H1 (cell line): Measurements from ENCODE around the gene DAAM1. TPM values are rescaled to one million over a fixed set of nuclear protein-coding genes. Genes with fewer than 3 reads are reported as not detected.

ENCODE experiments used
- CTCF ChIA-PET: fragments of 300-600 bp; sonication (Branson Sonifier 250); formaldehyde crosslinking; loops from one replicate; lab custom pipeline; 2021; ENCODE audit not compliant: partially characterized antibody; lab: Charles Lee
- POLR2A ChIA-PET: fragments of 300-600 bp; sonication (Branson Sonifier 250); formaldehyde crosslinking; loops from one replicate; lab custom pipeline; 2021; ENCODE audit warnings: inconsistent platforms; ENCODE audit not compliant: partially characterized antibody; lab: Charles Lee
- DNase-seq, 2 experiments: peaks; one replicate each; pipeline versions ENCODE4 v3.0.0 to v3.0.0-alpha.2; 2010 to 2022; ENCODE audit warnings: low spot score in 2 of 2, low read depth in 1 of 2, mixed read lengths in 1 of 2
- FAIRE-seq: peaks from 2 replicates; lab custom pipeline; 2011; peaks lifted over from hg19 to GRCh38; lab: Jason Lieb, UNC
- H2AFZ ChIP-seq: 2 replicates; pipeline ENCODE4 v1.8.1; 2012; ENCODE audit warnings: low read length, inconsistent platforms
- H2AK5ac ChIP-seq: 2 replicates; pipeline ENCODE4 v1.6.1; 2013; ENCODE audit warnings: low read depth, low read length
- H2BK120ac ChIP-seq: replicated peaks from 2 replicates; pipeline ENCODE3; 2013; ENCODE audit warnings: low read depth, low read length, inconsistent platforms
- H2BK12ac ChIP-seq: 2 replicates; pipeline ENCODE4 v1.6.1; 2013; ENCODE audit warnings: low read depth, low read length
- H2BK15ac ChIP-seq: 2 replicates; pipeline ENCODE4 v1.6.1; 2013; ENCODE audit warnings: low read length
- H2BK20ac ChIP-seq: 2 replicates; pipeline ENCODE4 v1.6.1; 2013; ENCODE audit warnings: low read length
- H2BK5ac ChIP-seq: 2 replicates; pipeline ENCODE4 v1.6.1; 2013; ENCODE audit warnings: low read depth, low read length
- H3K14ac ChIP-seq: 2 replicates; pipeline ENCODE4 v1.6.1; 2013; ENCODE audit warnings: inconsistent platforms; ENCODE audit not compliant: insufficient read length
- H3K18ac ChIP-seq: 2 replicates; pipeline ENCODE4 v1.6.1; 2013; ENCODE audit warnings: low read length; ENCODE audit errors: extremely low read depth
- H3K23ac ChIP-seq: 2 replicates; pipeline ENCODE4 v1.6.1; 2013; ENCODE audit warnings: inconsistent platforms; ENCODE audit not compliant: insufficient read length
- H3K23me2 ChIP-seq: 2 replicates; pipeline ENCODE4 v1.6.1; 2013; ENCODE audit warnings: low read depth, low read length
- H3K27ac ChIP-seq: 2 replicates; pipeline ENCODE4 v1.6.1; 2011; ENCODE audit warnings: low read depth, low read length, inconsistent platforms
- H3K27me3 ChIP-seq, 4 experiments: replicated peaks in 1 of 4; 1 replicate in 1 of 4; 2 replicates in 3 of 4; pipeline versions ENCODE4 v1.6.1 to v1.8.1; 2011 to 2013; ENCODE audit warnings: low read length in 3 of 4, mild to moderate bottlenecking in 3 of 4, inconsistent platforms in 2 of 4, mixed read lengths in 2 of 4, moderate library complexity in 1 of 4; ENCODE audit not compliant: control insufficient read depth in 3 of 4, insufficient read depth in 3 of 4; ENCODE audit errors: extremely low read depth in 1 of 4
- H3K36me3 ChIP-seq, 4 experiments: 2 replicates each; pipeline versions ENCODE4 v1.6.1 to v1.8.1; 2011 to 2013; ENCODE audit warnings: mild to moderate bottlenecking in 4 of 4, low read length in 3 of 4, moderate library complexity in 2 of 4, control low read depth in 1 of 4, inconsistent platforms in 1 of 4; ENCODE audit not compliant: insufficient read depth in 4 of 4, control insufficient read depth in 2 of 4
- H3K4ac ChIP-seq: replicated peaks from 2 replicates; pipeline ENCODE3; 2013; ENCODE audit warnings: low read length, low read depth, mixed read lengths, inconsistent platforms; ENCODE audit not compliant: insufficient read length
- H3K4me1 ChIP-seq, 4 experiments: replicated peaks in 1 of 4; 1 replicate in 1 of 4; 2 replicates in 3 of 4; pipeline versions ENCODE4 v1.6.1 to v1.8.1; 2011 to 2013; ENCODE audit warnings: low read length in 3 of 4, inconsistent platforms in 2 of 4, mixed read lengths in 1 of 4; ENCODE audit not compliant: insufficient read depth in 4 of 4, control insufficient read depth in 3 of 4
- H3K4me2 ChIP-seq, 2 experiments: 2 replicates each; pipeline versions ENCODE4 v1.6.1 to v1.8.1; 2011 to 2013; ENCODE audit warnings: low read depth in 2 of 2, low read length in 2 of 2, control low read depth in 1 of 2, inconsistent platforms in 1 of 2, mild to moderate bottlenecking in 1 of 2; ENCODE audit not compliant: insufficient read depth in 1 of 2
- H3K4me3 ChIP-seq, 4 experiments: fragments of 200-600, 300-600 bp in 1 of 4; sonication (generic), shearing (Covaris generic), sonication (Bioruptor Twin) in 1 of 4; 2 replicates each; pipeline versions ENCODE4 v1.5.1 to v1.8.1; 2011 to 2016; ENCODE audit warnings: low read length in 4 of 4, low read depth in 3 of 4, control low read depth in 2 of 4, inconsistent platforms in 2 of 4, mild to moderate bottlenecking in 2 of 4, mixed read lengths in 1 of 4, moderate library complexity in 1 of 4; ENCODE audit not compliant: insufficient read depth in 2 of 4; ENCODE audit errors: extremely low read depth in 1 of 4
- H3K56ac ChIP-seq: replicated peaks from 2 replicates; pipeline ENCODE3; 2013; ENCODE audit warnings: low read depth, mild to moderate bottlenecking, mixed read lengths, low read length, inconsistent platforms; ENCODE audit not compliant: insufficient read length
- H3K79me1 ChIP-seq: 2 replicates; pipeline ENCODE4 v1.6.1; 2013; ENCODE audit warnings: low read depth, low read length, control low read depth
- H3K79me2 ChIP-seq, 2 experiments: 2 replicates each; pipeline versions ENCODE4 v1.6.1 to v1.8.1; 2012 to 2013; ENCODE audit warnings: low read length in 2 of 2, mild to moderate bottlenecking in 2 of 2, inconsistent platforms in 1 of 2; ENCODE audit not compliant: insufficient read depth in 2 of 2, control insufficient read depth in 1 of 2
- H3K9ac ChIP-seq, 4 experiments: replicated peaks in 1 of 4; 1 replicate in 1 of 4; 2 replicates in 3 of 4; pipeline versions ENCODE4 v1.6.1 to v1.8.1; 2011 to 2013; ENCODE audit warnings: low read depth in 3 of 4, low read length in 3 of 4, control low read depth in 2 of 4, mild to moderate bottlenecking in 2 of 4, moderate library complexity in 2 of 4, inconsistent platforms in 1 of 4; ENCODE audit errors: extremely low read depth in 1 of 4
- H3K9me3 ChIP-seq, 2 experiments: 2 replicates each; pipeline versions ENCODE4 v1.6.1 to v1.8.1; 2012 to 2013; ENCODE audit warnings: mild to moderate bottlenecking in 2 of 2, moderate library complexity in 2 of 2, control low read depth in 1 of 2, inconsistent platforms in 1 of 2, low read depth in 1 of 2, low read length in 1 of 2, mixed read lengths in 1 of 2; ENCODE audit not compliant: insufficient read depth in 2 of 2
- H4K20me1 ChIP-seq, 2 experiments: replicated peaks in 1 of 2; 2 replicates each; pipeline versions ENCODE3 to v1.8.1; 2011 to 2013; ENCODE audit warnings: inconsistent platforms in 2 of 2, low read length in 2 of 2, mild to moderate bottlenecking in 1 of 2; ENCODE audit not compliant: insufficient read depth in 2 of 2, control insufficient read depth in 1 of 2
- H4K5ac ChIP-seq: 2 replicates; pipeline ENCODE4 v1.6.1; 2013; ENCODE audit warnings: low read length, low read depth, mixed read lengths, inconsistent platforms; ENCODE audit not compliant: insufficient read length
- H4K8ac ChIP-seq: 2 replicates; pipeline ENCODE4 v1.8.0; 2013; ENCODE audit warnings: mild to moderate bottlenecking, moderate library complexity, low read length, inconsistent platforms; ENCODE audit not compliant: insufficient read depth; ENCODE audit errors: extremely low read depth
- H4K91ac ChIP-seq: replicated peaks from 2 replicates; pipeline ENCODE3; 2013; ENCODE audit warnings: low read length, mixed read lengths, inconsistent platforms; ENCODE audit not compliant: insufficient read length
- WGBS, 2 experiments: shearing (Covaris generic) in 1 of 2; methylation state at CpG; one replicate each; pipeline versions ENCODE4 v1.1.6 to v1.1.7; 2013 to 2015; ENCODE audit warnings: low lambda C conversion rate in 2 of 2, mixed read lengths in 2 of 2, inconsistent platforms in 1 of 2, low coverage in 1 of 2, missing lambda C conversion rate in 1 of 2; ENCODE audit not compliant: insufficient replicate concordance in 2 of 2, insufficient coverage in 1 of 2, insufficient read length in 1 of 2; ENCODE audit errors: extremely low coverage in 1 of 2, missing lambda C conversion rate in 1 of 2; 5-methylcytosine and 5-hydroxymethylcytosine counted together
- polyA plus RNA-seq, 7 experiments: library from polyadenylated mRNA; depleted of rRNA in 3 of 7; stranded (reverse) in 5 of 7; unstranded in 2 of 7; fragments of >200 nt in 5 of 7; fragments of 200-250 nt in 2 of 7; gene quantifications; 1 replicate in 5 of 7; 2 replicates in 1 of 7; 4 replicates in 1 of 7; pipeline versions ENCODE4 v1.2.1 to v1.2.3, GENCODE V29; 2011 to 2013; ENCODE audit warnings: missing spikeins in 2 of 7, mixed read lengths in 2 of 7
- total RNA-seq: library from RNA; stranded (reverse); fragmentation: NEBNext Ultra II Directional; extraction: Animal tissue kit (Norgen Biotek cat#: 25700); gene quantifications from 2 replicates; pipeline ENCODE4 v1.2.1, GENCODE V29; 2021

Gene DAAM1
- total and polyA plus RNA-seq, 2 of the 8 experiments (the other 6 are each of a cell fraction or from before 2014, with no cell fraction given), result 5.0 to 44.9 TPM

GRCh38 chr14:59310633-59311032 is 122.2 kb downstream of the DAAM1 start:
- WGBS, 2 experiments, result 71% methylated on average over 3 of the region's 3 CpGs; no CpG with 5 or more reads in 1 of the 2 experiments

More at GRCh38 chr14:59310633-59311032, 122.2 kb downstream of the DAAM1 start:
- Histone ChIP-seq H3K4me1 (peaks cover 0 to 2% (median 0%) of the 10 kb centered on the region in 4 experiments; a peak in 2 of 7 replicates), H2BK20ac (no peak overlapping the region), H2BK5ac (no peak overlapping the region), H3K79me1 (no peaks in the 10 kb centered on the region), H2BK12ac (no peak overlapping the region), H3K27ac (no peak overlapping the region), H2BK120ac (no peak overlapping the region), H3K4me3 (no peak overlapping the region), H4K20me1 (no peaks in the 10 kb centered on the region), H3K56ac (no peak overlapping the region), H4K5ac (no peak overlapping the region), H3K14ac (no peak overlapping the region), H4K91ac (no peak overlapping the region), H3K79me2 (no peaks in the 10 kb centered on the region), H2AK5ac (no peak overlapping the region), H2BK15ac (no peak overlapping the region), H3K18ac (no peak overlapping the region), H3K36me3 (no peaks in the 10 kb centered on the region), H3K9me3 (no peaks in the 10 kb centered on the region), H2AFZ (no peak overlapping the region), H3K9ac (no peak overlapping the region), H3K4me2 (no peak overlapping the region), H3K4ac (no peak overlapping the region), H3K27me3 (no peaks in the 10 kb centered on the region), H3K23ac (no peak overlapping the region), H4K8ac (no peak overlapping the region), H3K23me2 (no peaks in the 10 kb centered on the region)
- no peak for FAIRE-seq
- ChIA-PET POLR2A (no interaction called here), CTCF (interaction anchor here (0.6 to 1.2 kb wide), 4 partner anchors 19 to 66 kb away, joined by 3 read pairs; no protein-coding TSS in a partner anchor)
- no peak for DNase-seq
